GM19023 (cell line): ENCODE data around the gene SEC14L5.
"Not testable (repeated sequence)": the region's sequence is repeated elsewhere in the genome, so short reads cannot be mapped to it uniquely, and the experiment has no call there.

Experiments
- ATAC-seq: cut with Tn5 transposase; IDR thresholded peaks from one replicate; pipeline ENCODE4 v1.9.1; 2021; ENCODE audit warnings: mild to moderate bottlenecking, moderate library complexity; ENCODE audit not compliant: unreplicated experiment

The SEC14L5 gene

GRCh38 chr16:4929619-4930018, 28.5 kb upstream of the SEC14L5 start:
- not testable (repeated sequence) for ATAC-seq

GRCh38 chr16:4931381-4931780, 26.7 kb upstream of the SEC14L5 start:
- no peak for ATAC-seq

GRCh38 chr16:4933433-4933832, 24.7 kb upstream of the SEC14L5 start:
- no peak for ATAC-seq

GRCh38 chr16:4933871-4934395, 24.2 kb upstream of the SEC14L5 start:
- ATAC-seq: no peak

GRCh38 chr16:4934591-4934990, 23.5 kb upstream of the SEC14L5 start:
- ATAC-seq: no peak

- no peak for ATAC-seq
Measured at GRCh38 chr16:4935241-4935855, 22.8 kb upstream of the SEC14L5 start.

GRCh38 chr16:4936181-4936990, 21.7 kb upstream of the SEC14L5 start:
- no peak for ATAC-seq

- no peak for ATAC-seq
Measured at GRCh38 chr16:4936991-4937781, 20.9 kb upstream of the SEC14L5 start, which contains the start of gene PPL. Gene PPL, minus strand, starts transcription at chr16:4937148. Its CDS starts 103 bp downstream, at chr16:4937045.

GRCh38 chr16:4937782-4938682, 20.1 kb upstream of the SEC14L5 start:
- no peak for ATAC-seq

- no peak for ATAC-seq
Measured at GRCh38 chr16:4938683-4939030, 19.5 kb upstream of the SEC14L5 start.

GRCh38 chr16:4940719-4941118, 17.4 kb upstream of the SEC14L5 start:
- ATAC-seq: no peak

- no peak for ATAC-seq
Measured at GRCh38 chr16:4942481-4942880, 15.6 kb upstream of the SEC14L5 start.

- no peak for ATAC-seq
Measured at GRCh38 chr16:4944333-4945281, 13.5 kb upstream of the SEC14L5 start.

GRCh38 chr16:4945560-4946502, 12.3 kb upstream of the SEC14L5 start:
- no peak for ATAC-seq

- ATAC-seq: no peak
Measured at GRCh38 chr16:4946917-4947316, 11.2 kb upstream of the SEC14L5 start.

GRCh38 chr16:4947722-4948503, 10.2 kb upstream of the SEC14L5 start:
- no peak for ATAC-seq
